DMS153 treated with DMSO at 0.1 percent for 48 hours (cell line): ENCODE results near the gene ZBTB40.

ENCODE experiments used
- DNase-seq: peaks from one replicate; lab custom pipeline; 2025; ENCODE audit not compliant: unreplicated experiment; lab: John Stamatoyannopoulos, UW

The ZBTB40 gene

GRCh38 chr1:22420455-22421053 lies 31.1 kb upstream of the ZBTB40 start:
- peak; percentile 69 for DNase-seq

- DNase-seq: no peak
These were observed 24.9 kb upstream of the ZBTB40 start for GRCh38 chr1:22426781-22427180.

- DNase-seq: no peak
These were observed 23.0 kb upstream of the ZBTB40 start for GRCh38 chr1:22428672-22429071.

GRCh38 chr1:22431965-22432364 lies 19.7 kb upstream of the ZBTB40 start:
- no peak for DNase-seq

GRCh38 chr1:22434717-22435116 lies 16.9 kb upstream of the ZBTB40 start:
- no peak for DNase-seq

GRCh38 chr1:22436948-22437347 lies 14.7 kb upstream of the ZBTB40 start:
- DNase-seq: no peak

- DNase-seq: no peak
These were observed 14.1 kb upstream of the ZBTB40 start for GRCh38 chr1:22437573-22437972.

- no peak for DNase-seq
These were observed 11.1 kb upstream of the ZBTB40 start for GRCh38 chr1:22440582-22440981.

GRCh38 chr1:22442212-22442894 lies 9.3 kb upstream of the ZBTB40 start:
- no peak for DNase-seq

- DNase-seq: no peak
These were observed 8.3 kb upstream of the ZBTB40 start for GRCh38 chr1:22443332-22443731.

- DNase-seq: no peak
These were observed 6.8 kb upstream of the ZBTB40 start for GRCh38 chr1:22444856-22445255.

- no peak for DNase-seq
These were observed 4.0 kb upstream of the ZBTB40 start for GRCh38 chr1:22447621-22448111.

GRCh38 chr1:22449636-22450035 lies 2.0 kb upstream of the ZBTB40 start:
- DNase-seq: no peak

GRCh38 chr1:22450351-22451021 lies 1.2 kb upstream of the ZBTB40 start:
- DNase-seq: peak; percentile 72

- DNase-seq: peak; percentile 53
These were observed 868 bp downstream of the ZBTB40 start for GRCh38 chr1:22452481-22452957.

- no peak for DNase-seq
These were observed 1.5 kb downstream of the ZBTB40 start for GRCh38 chr1:22453181-22453580.

GRCh38 chr1:22454476-22455056 lies 2.9 kb downstream of the ZBTB40 start:
- DNase-seq: no peak

- DNase-seq: no peak
These were observed 5.7 kb downstream of the ZBTB40 start for GRCh38 chr1:22457345-22457744.

- DNase-seq: no peak
These were observed 6.2 kb downstream of the ZBTB40 start for GRCh38 chr1:22457836-22458235.

GRCh38 chr1:22461100-22461499 lies 9.4 kb downstream of the ZBTB40 start:
- no peak for DNase-seq

GRCh38 chr1:22461678-22462527 lies 10.3 kb downstream of the ZBTB40 start:
- DNase-seq: no peak
